Stimulated activated CD4-positive, alpha-beta T cell treated with anti-CD3 and anti-CD28 coated beads, Interleukin-1b, Interleukin-23, amount 100 ng/mL, for 4 hours (primary cell): ENCODE results near the gene GNPTAB.

ENCODE experiments used
- DNase-seq, 2 donors: peaks; one replicate each; pipeline ENCODE4 v3.0.0-alpha.2; 2020; ENCODE audit warnings: low read depth in 2 of 2

GNPTAB gene

GRCh38 chr12:101772012-101772775, 58.6 kb downstream of the GNPTAB start:
- DNase-seq = no peak

GRCh38 chr12:101769865-101770264, 60.9 kb downstream of the GNPTAB start:
- DNase-seq = no peak

DNA sequence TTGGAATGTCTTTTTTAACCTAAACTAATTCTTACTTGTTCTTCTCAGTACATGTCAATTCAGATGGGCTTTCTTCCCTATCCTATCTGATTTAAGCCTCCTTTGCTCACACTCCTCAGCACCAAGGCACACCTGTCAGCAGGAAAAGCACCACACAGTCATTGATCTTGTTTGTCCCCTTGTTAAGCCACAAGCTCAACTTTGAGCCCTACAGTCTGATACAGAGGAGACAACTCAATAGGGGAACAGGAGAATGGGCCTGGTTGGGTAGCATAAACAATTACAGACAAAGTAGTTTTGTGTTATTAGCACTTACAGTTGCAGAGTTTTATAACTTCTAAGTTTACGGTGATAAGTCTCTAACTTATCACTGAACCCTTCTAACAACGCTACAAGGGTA, 62.0 kb downstream of the GNPTAB start:
- DNase-seq = no peak

GRCh38 chr12:101767537-101767936, 63.2 kb downstream of the GNPTAB start:
- no peak for DNase-seq

DNA sequence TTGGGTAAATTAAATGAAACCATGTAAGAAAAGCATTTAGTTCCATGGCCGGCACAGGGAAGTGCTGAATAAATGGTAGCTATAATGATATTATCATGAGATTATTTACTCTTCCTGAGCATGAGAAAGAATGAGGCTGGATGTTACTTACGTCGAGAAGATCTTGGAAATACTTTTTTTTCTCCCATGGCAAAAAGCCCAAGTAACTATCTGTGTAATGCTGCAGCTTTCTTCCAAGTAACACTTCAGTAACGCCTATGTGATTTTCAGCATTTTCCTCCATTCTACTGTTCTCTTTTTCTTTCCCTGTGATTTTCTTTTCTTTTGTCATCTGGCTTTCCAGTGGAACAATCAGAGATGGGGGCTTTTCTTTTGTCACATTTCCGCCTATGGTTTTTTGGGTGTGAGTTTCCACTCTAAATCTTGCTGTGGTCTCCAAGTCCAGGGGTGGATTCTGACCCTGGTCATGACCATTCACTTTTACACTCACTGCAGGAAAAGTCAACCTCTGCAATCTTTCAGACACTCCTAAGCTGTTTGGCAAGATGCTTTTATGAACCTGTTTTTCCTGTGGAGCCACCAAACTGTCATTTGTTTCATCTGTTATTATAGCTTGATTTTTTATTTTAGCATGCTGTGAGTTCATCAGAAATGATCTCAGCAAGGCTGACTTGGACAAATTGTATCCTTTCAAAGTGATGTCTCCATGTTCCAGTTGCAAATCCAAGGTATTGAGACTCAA, 66.5 kb downstream of the GNPTAB start:
- no peak for DNase-seq

- DNase-seq = no peak
Observed at GRCh38 chr12:101763246-101763931, 67.4 kb downstream of the GNPTAB start.

GRCh38 chr12:101761781-101762180, 69.0 kb downstream of the GNPTAB start:
- DNase-seq = no peak

DNA sequence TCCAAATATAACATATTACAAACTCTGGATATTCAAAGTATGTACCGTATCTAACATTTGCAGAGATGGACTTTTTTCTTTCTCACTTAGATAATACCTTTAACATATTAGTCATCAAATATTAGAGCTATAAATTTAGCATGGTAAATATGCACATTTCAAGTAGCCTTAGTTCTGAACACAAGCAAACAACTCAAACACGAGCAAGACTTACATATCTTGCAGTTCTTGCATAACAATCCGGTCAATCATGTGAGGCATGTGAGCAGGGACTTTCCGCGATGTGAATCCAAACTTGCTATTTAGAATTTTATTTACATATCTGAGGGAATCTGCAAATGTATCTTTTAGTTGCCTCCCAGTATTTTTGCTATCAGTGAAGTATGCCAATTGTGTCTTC, 69.4 kb downstream of the GNPTAB start:
- DNase-seq = no peak

DNA sequence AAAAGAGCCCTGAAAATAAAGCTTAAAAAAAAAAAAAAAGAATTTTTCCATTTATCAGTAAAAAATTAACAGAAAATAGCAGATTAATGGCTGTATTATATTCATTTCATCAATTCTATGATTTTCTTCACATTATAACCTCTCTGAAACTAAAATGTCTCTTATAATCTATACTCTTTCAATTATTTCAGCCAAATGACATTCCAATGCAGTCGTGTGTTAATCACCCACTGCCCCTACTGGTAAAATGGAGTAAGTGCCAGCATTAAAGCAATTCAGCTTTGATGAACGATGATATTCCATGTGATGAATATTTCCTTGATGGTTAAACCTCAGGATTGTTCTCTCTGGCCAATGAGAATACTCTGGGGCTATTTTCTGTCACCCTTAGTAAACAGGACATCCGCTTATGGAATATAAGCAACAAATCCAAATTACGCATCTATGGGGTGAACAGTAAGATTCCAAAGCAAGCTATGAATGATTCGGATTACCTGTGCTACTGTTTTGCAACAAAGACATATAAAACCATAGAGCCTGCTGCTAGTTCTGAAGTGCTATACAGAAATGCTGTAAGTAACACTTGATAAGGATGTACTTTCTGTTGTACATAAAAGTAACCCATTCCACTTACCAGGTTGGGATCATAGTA, 71.2 kb downstream of the GNPTAB start:
- DNase-seq = no peak

GRCh38 chr12:101750152-101750551, 80.6 kb downstream of the GNPTAB start:
- DNase-seq = no peak

DNA sequence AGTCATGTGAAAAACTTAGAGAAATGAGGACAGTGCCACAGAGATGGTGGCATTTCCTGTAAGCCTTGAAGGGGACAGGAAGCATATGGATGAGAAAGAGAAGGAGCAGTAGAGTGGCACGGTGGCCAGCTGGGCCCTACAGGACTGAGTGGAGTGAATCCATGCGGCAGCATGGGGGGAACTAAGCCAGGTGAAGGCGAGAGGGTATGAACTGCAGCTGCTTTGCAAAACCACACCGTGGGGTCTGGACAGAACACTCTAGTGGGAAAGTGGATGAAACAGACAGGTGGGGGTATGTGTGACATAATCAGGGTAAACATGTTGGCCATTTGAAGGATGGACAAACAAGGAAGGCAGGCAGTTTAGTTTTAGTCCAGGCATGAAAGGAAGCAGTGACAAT, 81.1 kb downstream of the GNPTAB start:
- DNase-seq = no peak

GRCh38 chr12:101748907-101749306, 81.9 kb downstream of the GNPTAB start:
- no peak for DNase-seq

DNA sequence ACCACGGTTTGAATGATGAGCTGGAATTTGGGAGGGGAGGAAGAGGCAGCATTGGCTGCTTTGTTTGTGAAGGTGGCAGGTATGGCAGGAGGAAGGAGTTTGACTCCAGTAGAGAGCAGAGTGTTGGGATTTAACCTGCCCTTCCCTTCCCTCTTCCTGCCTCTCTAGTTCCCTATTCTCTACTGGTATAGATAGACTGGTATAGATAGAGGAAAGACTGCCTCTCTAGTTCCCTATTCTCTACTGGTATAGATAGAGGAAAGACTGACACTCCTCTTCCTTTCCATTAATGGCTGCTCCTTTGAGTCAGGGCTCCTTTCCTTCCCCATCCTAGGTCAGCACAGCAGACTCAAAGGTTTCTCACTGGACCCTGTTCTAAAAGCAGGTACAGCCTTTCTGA, 83.1 kb downstream of the GNPTAB start:
- DNase-seq = no peak

DNA sequence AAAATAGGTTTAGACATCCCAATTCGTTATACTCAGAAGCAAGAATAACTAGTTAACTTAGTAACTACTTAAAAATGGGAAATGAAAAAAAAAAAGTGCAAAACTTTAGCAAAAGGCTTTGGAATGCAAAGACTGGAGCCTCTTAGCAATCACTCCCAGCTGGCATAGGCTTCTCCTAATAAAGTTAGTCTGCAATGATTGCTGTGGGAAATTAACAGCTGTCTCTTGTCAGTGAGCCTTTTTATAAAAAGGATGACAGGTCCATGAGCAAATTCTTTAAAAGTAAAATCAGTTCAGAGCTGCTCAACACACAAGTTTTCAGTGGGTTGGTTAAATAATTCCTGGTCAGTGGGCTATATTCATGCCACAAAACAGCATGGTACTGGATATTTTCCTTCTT, 84.1 kb downstream of the GNPTAB start:
- DNase-seq = no peak

GRCh38 chr12:101746196-101746595, 84.6 kb downstream of the GNPTAB start:
- no peak for DNase-seq

- DNase-seq = no peak
Observed at GRCh38 chr12:101745481-101745880, 85.3 kb downstream of the GNPTAB start.

DNA sequence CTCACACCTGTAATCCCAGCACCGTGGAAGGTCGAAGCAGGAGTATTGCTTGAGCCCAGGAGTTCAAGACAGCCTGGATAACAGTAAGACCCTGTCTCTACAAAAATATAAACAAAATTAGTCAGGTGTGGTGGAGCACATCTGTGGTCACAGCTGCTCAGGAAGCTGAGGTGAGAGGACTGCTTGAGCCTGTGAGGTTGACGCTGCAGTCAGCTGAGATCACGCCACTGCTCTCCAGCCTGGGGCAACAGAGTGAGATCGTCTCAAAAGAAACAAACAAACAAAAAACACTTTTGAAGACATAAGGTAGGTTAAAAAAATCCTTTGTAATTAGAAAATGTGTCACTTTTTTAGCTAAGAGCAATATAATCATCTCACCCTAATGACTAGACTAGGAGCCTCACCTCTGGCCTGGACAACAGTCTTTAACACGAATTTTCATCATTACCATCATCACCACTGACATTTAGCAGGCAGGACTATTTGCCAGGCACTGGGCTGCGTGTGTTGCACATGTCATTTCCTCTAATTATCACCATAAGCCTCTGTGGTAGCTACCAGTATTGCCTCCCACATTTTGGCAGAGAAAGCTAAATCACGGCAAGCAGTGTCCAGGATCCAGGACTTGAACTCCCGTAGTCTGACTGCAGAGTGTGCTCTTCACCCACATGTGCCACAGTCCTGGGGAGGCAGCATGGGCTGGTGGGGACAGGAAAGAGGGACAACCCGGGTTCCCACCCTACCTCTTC, 86.9 kb downstream of the GNPTAB start:
- DNase-seq = no peak

- no peak for DNase-seq
Observed at GRCh38 chr12:101743242-101743641, 87.5 kb downstream of the GNPTAB start.

- DNase-seq = no peak
Observed at GRCh38 chr12:101740980-101741379, 89.8 kb downstream of the GNPTAB start.

DNA sequence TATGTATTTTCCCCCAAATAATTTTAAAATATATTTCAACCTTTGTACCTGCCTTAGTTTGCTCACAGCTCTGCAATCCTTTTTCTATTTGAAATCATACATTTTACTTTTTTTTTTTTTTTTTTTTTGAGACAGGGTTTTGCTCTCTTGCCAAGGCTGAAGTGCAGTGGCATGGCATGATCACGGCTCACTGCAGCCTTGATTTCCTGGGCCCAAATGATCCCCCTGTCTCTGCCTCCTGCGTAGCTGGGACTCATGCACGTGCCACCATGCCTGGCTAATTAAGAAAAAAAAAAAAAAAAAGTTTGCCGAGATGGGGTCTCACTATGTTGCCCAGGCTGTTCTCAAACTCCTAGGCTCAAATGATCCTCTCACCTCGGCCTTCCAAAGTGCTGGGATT, 90.2 kb downstream of the GNPTAB start:
- no peak for DNase-seq

DNA sequence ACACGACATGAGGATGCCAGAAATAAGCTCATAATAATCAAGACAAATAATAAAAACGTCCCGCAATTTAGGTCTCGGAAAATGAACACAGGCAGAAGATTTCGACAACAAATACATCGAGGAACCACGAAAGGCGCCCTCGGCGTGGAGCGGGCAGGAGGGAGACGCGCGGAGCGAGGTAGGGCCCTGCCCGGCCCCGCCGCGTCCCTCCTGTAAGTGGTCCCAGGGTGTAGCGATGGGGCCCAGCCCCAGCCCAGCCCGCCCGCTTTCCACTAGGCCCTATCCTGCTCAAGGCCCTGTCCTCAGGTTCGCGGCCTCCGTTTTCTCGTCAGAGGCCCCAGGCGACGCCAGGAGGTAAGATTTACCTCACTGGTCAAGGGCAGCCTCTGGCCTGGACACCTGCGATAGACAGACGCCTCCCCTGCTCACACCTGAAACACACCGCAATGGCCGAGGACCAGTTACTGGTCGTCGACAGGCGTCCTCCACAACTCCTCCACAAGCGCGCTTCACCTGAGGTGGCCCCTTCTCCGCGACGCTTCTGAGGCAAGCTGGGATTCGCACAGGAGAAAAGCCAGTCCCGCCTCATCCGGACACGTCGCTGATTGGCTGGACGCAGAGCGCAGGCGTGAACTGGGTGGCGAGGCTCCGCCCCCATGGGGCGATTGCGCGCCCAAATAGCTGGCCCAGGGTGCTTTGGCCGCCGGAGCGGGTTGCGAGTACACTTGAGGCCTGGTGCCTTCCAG, 91.7 kb downstream of the GNPTAB start, which contains the start of gene SYCP3:
TSS of gene SYCP3 (minus strand) at position 543 of the 746 bp plus-strand sequence. CDS start 1,527 bp downstream, outside the sequence.
- no peak for DNase-seq
